ENCODE measurements around the gene CASZ1. TPM values are rescaled to one million over a fixed set of nuclear protein-coding genes. Genes with fewer than 3 reads are reported as not detected.
A peak's percentile ranks its signal among the peaks of the same experiment; 100 is the strongest.

The CASZ1 gene
- total RNA-seq, 1 experiment from 2014 or later: 0.69 TPM

DNA sequence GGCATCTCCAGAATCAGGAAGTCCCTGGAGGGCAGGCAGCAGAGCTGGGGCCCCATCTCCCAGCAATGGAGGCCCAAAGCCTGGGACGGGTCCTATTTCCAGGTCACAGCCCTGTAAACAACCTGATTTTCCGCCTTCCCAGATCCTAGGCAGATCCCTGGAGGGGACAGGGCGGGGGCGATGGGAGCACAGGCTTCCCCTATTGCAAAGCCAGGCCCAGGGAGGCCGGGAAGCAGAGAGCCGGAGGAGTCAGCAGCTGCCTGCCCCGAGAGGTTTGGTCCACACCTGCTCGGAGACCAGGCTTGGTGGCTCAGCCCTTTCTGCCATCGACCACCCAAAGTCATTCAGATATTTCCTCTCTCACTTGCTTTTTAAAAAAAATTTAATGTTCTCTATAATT lies 29.2 kb downstream of the CASZ1 start:
- no peak for DNase-seq (ENCODE audit: low read depth, low spot score)

DNA sequence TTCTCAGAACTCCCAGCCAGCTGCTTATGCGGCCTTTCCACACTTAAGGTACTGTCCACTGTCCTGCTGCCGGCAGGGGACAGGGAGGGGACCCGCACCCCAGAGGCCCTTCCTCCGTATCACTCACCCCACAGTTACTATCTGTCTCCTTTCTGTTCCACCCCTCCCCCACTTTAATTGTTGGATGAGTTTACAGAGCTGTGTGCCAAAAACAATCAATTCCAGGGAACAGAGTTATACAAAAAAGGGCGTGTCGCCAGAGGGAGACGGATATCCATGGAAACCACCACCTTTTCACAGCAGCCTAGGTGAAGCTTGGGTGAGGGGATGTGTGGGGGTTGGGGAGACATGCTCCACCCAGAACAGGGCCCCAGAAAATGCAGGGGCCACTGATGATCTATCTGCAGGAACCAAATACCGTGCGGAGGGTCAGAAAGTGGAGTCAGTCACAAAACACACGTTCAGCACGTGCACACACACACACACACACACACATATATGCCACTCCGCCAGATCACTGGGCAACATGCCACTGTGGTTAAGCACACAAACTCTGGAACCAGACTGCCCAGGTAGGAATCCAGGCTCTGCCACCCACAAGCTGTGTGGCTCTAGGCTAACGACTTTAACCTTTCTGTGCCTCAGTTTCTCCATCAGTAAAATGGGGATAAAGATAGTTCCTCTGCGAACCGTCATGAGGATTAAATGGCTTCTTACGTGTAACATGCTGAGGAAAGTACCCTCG lies 30.5 kb downstream of the CASZ1 start:
- no peak for DNase-seq (ENCODE audit: low read depth, low spot score)
- in situ Hi-C loops (cut with HindIII; ENCODE audit: low pct_unique_long_range_greater_than_20kb, low sequenced_read_pairs): no loop called here

More for the DNA sequence above, 29.2 kb downstream of the CASZ1 start:
- in situ Hi-C loops (cut with HindIII; ENCODE audit: low pct_unique_long_range_greater_than_20kb, low sequenced_read_pairs): no loop called here

DNA sequence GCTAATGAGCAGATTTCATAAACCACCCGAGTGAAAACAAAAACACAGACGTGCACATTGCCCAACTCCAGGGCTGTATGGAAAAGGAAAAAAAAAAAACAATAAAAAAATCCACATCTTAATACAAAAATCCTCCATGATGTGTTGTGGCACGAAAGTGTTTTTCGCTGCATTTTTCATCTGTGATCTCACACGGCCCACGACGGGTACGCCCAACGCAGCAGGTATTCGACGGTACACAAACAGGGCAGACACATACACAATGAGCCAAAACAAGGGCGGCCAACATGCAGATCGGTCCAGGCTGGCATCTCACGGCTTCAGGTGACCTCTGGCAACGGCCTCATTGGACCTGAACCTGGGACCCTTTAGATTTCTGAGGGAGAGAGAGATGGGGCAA lies 31.1 kb downstream of the CASZ1 start:
- in situ Hi-C loops (cut with HindIII; ENCODE audit: low pct_unique_long_range_greater_than_20kb, low sequenced_read_pairs): no loop called here
- no peak for DNase-seq (ENCODE audit: low read depth, low spot score)

DNA sequence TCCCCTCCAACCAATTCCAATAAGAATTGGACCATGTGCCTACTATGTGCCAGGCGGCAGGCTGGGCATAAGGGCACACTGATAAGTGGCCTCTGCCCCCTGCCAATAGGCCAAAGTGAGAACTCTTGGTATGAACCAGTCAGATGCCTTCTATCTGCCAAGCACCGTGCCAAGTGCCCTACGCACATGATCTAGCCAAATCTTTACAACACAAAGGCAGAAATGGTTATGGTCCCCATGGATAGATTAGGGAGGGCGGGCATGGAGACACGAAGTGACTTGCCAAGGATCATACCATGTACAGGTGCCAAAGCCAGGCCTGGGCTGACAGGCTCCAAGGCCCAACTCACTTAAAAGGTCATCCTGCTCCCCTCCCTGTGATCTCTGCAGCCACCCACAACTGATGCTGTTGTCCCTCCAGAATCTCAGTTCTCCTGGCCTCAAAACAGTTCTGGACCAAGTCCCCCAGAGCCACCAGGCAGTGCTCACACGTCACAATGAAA lies 32.1 kb downstream of the CASZ1 start:
- in situ Hi-C loops (cut with HindIII; ENCODE audit: low pct_unique_long_range_greater_than_20kb, low sequenced_read_pairs): no loop called here
- no peak for DNase-seq (ENCODE audit: low read depth, low spot score)

DNA sequence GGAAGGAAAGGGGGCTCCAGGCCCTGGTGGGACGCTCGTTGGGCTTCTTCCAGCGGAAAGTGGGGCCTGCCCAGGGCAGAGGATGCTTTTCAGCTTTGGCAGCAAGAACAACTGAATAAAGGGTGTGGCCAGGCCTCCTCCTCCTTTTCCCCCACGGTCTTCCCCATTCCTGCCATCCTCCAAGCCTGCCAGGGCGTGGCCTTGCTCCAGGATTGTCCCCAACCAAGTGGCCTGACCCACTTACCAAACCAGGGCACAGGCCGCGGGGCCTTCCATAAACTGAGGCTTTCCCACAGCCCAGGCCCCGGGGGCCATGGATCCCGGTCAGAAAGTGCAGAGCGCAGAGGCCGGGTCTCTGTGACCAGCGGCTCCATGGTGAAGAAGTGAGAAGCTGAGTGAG lies 33.6 kb downstream of the CASZ1 start:
- DNase-seq (ENCODE audit: low read depth, low spot score): no peak
- in situ Hi-C loops (cut with HindIII; ENCODE audit: low pct_unique_long_range_greater_than_20kb, low sequenced_read_pairs): no loop called here

DNA sequence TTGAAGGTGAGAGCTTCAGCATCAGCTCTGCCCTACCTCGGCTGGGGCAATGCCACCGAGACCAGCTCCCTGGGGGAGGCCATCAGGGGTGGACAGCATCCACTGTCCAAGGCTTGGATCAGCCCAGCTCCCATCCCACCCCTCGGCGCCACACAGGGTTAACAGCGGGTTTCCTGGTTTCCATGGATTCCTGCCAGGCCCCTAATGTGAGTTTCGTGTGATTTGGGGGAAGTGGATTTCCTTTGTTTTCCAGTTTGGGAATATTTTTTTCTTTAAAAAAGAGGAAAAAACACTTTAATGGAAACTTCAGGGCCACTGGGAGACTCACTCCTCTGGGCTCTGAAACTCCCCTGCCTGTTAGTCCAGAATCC lies 34.3 kb downstream of the CASZ1 start:
- in situ Hi-C loops (cut with HindIII; ENCODE audit: low pct_unique_long_range_greater_than_20kb, low sequenced_read_pairs): no loop called here
- no peak for DNase-seq (ENCODE audit: low read depth, low spot score)

DNA sequence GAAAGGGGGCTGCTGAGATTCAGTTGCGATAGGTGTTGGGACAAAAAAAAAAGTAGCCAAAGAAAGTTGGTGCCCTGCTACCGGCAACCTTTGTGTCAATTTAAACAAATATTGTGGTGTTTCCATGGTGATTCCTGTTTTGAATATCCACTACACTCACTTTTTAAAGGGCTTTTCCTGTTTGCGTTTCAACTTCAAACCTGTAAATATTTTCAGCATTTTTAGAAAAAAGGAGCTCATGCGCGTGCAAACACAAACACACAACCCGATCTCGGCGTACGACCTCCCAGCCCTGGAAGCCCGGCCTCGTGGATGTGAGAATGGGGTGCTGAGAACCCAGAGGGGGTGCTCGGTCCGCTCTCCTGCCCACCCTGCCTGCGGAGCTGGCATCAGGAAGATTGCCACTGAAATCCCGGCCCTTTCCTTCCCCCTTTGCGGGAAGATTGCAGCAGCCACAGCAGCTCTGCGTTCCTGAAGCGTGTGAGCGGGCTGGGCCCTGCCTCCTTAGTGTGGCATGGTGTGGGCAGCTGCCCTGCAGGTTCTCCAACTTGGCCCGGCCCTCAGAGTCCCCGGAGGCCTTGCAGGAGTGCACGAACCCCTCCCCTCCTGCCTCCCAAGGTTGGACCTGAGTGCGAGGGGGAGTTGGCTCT lies 34.8 kb downstream of the CASZ1 start:
- DNase-seq (ENCODE audit: low read depth, low spot score): no peak
- in situ Hi-C loops (cut with HindIII; ENCODE audit: low pct_unique_long_range_greater_than_20kb, low sequenced_read_pairs): no loop called here

DNA sequence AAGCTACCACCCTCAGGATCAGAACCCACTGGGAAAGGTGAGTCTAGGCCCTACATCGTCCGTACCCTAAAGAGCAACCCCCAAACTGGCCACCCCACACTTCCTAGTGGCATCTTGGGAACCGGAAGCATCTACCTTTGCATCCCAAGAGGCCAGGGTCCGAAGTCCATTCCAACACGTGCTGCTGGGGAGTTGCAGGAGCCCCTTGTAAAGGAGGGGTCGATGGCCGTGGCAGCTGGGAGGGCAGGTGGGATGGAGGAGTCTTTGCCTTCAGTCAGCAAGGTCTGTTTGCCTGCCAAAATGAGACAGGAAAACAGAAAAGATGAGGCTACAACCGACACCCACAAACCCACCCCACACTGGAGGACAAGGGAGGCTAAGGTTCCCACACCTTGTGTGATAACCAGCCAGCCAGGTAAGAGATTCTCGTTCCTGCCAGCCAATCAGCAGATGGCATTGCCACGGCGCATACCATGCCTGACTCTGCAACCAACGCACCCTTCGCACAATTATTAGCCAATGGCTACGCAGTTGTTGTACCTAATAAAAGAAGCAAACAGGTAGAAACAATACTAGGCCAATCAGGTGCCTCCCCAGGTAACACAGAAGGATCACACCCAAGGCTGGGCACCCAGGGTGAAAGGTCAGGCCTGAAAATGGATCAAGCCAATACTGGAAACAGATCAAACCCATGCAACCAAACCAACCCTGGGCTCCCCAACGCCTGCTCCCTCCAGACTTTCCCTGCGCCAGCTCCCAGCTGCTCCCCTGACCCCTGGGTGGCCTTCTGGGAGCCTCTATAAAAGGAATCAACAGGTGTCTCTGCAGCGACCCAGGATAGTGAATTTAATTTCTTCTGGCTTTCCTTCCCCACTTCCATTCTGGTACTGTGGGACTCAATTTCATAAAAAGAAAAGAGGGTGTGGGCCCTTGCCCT lies 35.6 kb downstream of the CASZ1 start:
- no peak for DNase-seq (ENCODE audit: low read depth, low spot score)
- in situ Hi-C loops (cut with HindIII; ENCODE audit: low pct_unique_long_range_greater_than_20kb, low sequenced_read_pairs): no loop called here

DNA sequence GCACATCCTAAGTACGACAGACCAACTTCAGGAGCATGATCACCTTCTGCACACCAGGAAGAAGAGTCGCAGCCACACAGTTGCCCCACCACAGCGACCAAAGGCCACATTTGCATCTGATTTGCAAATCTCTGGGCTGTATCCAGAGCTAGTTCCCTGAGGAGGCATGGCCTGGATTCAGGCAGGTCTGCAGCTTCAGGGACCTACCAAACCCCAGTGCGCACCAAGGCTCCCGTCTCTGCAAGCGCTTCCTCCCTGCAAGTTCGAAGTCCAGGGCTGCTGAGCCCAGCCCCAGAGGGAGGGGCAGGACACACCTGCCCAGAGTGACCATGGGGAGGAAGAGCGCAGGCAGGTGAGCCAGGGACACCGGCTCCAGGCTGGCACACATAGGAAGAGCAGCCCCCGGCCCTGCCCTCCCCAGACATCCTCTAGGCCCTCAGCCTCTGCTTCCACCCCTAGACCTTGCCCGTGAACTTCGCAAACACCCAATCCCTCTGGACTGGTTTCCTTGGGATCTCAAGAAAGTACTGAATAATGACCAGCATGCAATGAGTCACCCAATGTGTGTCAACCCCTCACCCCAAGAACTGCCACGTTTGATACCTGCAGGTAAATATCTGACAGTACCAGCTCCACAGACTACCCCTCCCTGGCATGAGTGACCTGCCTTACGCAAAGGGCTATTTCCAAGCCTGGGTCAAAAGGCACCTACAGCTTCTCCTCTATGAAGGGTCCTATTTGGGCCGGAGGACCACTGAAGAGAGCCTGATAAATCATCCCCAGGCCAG lies 36.8 kb downstream of the CASZ1 start:
- DNase-seq (ENCODE audit: low read depth, low spot score): no peak
- in situ Hi-C loops (cut with HindIII; ENCODE audit: low pct_unique_long_range_greater_than_20kb, low sequenced_read_pairs): no loop called here

DNA sequence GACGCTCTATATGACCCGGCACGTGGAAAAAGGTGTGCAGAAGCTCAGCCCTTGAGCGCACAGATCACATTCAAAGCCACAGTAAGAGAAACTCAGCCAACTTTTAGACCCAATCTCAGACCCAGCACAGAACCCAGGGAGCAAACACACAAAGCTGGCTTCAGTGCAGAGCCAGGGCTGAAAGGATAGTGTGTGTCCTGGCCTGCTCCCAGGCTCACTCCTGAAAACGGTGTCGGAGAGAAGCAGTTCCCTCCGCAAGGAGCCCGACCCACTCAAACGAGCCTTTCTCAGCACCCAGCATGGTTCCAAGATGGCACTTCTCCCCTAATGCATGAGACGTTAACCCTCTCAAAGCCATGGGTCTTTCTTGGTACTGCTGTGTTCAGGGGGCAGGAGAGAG lies 39.6 kb downstream of the CASZ1 start:
- in situ Hi-C loops (cut with HindIII; ENCODE audit: low pct_unique_long_range_greater_than_20kb, low sequenced_read_pairs): no loop called here
- DNase-seq (ENCODE audit: low read depth, low spot score): no peak

DNA sequence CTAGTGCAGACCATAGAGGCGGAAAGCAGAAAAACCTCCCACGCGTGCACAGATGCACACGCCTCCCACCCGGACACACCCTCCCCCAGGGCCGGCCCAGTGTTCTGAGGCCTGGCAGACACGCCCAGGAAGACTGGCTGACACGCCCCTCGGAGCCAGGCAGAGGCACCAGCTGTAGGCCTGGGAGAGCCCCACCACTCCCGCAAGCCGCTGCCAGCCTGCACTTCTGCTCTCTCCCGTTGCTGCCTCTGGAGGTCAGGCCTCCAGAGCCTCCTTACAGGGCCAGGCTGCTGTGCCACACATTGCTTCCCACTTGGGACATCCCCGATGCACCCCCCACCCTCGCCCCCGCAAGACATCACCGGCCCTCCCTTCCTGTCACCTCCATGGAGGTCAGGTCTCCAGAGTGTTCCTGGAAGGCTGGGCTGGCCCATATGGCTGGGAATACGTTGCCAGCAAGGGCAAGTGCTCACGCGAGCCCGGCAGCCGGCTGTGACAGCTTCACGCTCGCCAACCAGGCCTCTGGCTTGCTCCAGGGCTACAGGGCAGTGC lies 40.4 kb downstream of the CASZ1 start:
- DNase-seq (ENCODE audit: low read depth, low spot score): peak; percentile 8
- in situ Hi-C loops (cut with HindIII; ENCODE audit: low pct_unique_long_range_greater_than_20kb, low sequenced_read_pairs): no loop called here

DNA sequence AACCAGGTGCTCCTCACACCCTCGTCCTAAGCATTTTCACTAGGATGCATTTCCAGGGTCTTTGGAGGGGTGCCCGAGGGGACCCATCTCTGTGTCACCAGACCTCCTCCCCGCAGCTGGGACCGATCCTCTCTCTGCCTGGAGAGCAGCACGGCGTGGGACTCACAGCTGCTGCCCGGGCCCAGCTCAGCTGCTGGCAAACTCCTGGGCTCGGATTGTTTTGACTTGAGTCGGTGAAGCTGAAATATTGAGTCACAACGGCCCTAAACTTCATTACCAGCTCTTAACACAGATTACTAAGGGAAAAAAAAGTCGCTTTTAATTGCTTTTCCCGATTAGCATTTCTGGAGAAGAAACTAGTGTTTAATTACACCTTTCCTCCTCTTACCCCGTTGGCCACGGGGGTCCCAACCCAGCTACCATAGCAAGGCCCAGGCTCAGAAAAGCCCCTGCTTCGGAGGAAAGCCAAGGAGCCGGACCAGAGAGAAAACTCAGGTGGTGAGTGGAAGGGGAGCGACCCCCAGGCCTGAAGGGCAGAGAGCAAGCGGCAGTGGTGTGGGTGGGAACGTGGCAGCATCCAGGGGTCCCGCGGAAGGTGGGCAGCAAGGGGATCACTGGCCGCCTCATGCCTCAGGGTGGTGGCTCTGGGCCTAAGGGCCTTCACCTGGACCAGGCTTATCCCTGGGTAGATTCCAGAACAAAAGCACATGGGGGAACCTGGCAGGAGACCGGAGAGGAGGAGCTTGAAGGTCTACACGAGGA lies 41.7 kb downstream of the CASZ1 start:
- in situ Hi-C loops (cut with HindIII; ENCODE audit: low pct_unique_long_range_greater_than_20kb, low sequenced_read_pairs): no loop called here
- no peak for DNase-seq (ENCODE audit: low read depth, low spot score)

DNA sequence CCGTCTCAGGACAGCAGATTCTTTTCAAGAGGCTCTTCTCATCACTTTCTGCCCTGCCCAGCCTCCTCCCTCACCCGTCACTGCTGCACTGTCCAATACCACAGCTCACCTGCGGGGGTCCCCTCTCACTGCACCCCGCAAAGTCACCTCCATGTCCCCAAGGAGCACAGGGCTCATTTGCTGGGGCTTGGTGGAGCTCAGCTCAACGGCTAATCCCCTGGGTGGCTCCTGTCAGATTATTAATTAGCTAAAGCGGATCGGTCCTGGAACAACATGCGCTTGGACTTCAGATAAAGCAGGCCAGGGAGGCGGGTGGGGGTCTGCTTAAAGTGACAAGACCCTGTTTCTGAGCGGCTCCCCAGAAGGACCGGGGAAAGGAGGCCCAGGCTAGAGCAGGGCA lies 43.1 kb downstream of the CASZ1 start:
- DNase-seq (ENCODE audit: low read depth, low spot score): no peak
- in situ Hi-C loops (cut with HindIII; ENCODE audit: low pct_unique_long_range_greater_than_20kb, low sequenced_read_pairs): no loop called here

DNA sequence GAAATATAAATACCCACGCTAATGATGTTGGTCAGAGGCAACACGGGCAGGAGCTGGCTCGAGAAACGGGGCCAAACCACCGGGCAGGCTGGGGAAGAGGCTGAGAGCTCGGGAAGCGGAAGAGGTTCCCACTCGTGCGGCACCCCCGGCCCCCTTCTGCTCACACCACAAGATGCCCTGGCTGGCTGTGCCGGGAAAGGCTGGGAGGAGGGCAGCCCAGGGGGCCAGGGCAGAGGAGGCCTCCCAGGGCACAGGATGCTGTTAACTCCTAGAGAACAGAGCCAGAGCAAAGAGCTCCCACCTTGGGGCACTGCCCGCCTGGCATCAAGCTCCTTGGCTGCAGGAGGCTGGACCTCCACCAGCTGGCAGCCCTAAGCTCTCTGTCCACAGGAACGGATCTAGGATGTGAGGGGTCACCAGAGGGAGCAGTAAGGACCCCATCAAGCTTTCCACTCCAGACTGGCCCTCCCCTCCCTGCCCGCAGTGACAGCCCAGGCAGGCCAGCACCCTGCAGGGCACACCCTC lies 44.8 kb downstream of the CASZ1 start:
- in situ Hi-C loops (cut with HindIII; ENCODE audit: low pct_unique_long_range_greater_than_20kb, low sequenced_read_pairs): no loop called here
- no peak for DNase-seq (ENCODE audit: low read depth, low spot score)

DNA sequence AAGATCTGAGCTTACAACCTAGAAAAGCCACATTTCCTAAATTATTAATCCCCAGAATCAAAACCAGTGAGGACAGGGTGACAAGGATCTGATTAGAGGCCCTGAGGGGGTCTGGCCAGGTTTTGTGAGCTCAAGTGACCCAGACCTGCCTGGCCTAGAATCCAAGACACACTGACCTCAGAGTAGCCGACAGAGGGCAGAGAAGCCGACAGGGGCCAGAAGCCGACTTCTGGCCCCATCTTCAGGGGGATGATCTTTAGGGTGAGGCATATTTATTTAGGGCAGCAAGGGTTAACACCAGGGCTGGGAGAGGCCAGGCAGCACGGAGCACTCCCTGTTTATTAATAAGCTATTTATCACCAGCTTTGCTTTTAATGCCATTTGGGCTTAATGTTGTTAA lies 45.3 kb downstream of the CASZ1 start:
- no peak for DNase-seq (ENCODE audit: low read depth, low spot score)
- in situ Hi-C loops (cut with HindIII; ENCODE audit: low pct_unique_long_range_greater_than_20kb, low sequenced_read_pairs): no loop called here

DNA sequence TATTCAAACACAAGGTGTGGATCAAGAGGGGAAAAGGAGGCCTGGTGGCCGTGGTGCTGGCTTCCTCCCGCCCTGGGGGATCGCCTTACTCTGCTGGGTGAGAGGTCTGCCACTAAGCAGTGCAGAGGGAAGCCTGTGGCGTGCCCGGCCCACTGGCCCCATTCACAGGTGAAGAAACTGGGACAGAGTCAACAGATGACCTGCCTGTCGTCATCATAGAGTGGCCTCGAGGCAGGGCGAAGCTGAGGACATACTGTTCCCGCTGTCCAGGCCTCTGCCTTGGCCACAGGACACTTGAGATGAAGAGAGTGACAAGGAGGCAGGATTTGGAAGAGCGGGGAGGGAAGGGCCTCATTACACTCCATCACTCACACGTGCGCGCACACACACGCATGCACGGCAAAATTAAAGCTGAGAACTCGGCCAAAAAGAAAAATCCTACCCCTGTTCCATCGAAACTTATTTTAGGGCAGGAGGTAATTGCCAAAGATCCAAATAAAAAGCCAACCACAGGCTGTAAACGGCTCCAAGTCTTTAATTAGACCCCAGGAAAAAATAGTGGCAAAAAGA lies 50.5 kb downstream of the CASZ1 start:
- DNase-seq (ENCODE audit: low read depth, low spot score): no peak
- in situ Hi-C loops (cut with HindIII; ENCODE audit: low pct_unique_long_range_greater_than_20kb, low sequenced_read_pairs): no loop called here

Data from SK-MEL-5 (cell line).